IMR-90 (cell line): Measurements from ENCODE around the gene SIRPG. TPM values are rescaled to one million over a fixed set of nuclear protein-coding genes. Genes with fewer than 3 reads are reported as not detected.

ENCODE experiments used
- ATAC-seq: fragments of 200-7000 bp; cut with Tn5 transposase; 2 replicates; pipeline ENCODE4 v1.9.1; 2020; ENCODE audit warnings: low read depth, mild to moderate bottlenecking, moderate library complexity
- BruUV-seq: library from RNA; stranded (reverse); fragments of 400-500 nt; replicated peaks from 2 replicates; lab custom pipeline; 2021; lab: Mats Ljungman, UMichigan
- CTCF ChIA-PET: fragments of 300-600 bp; formaldehyde crosslinking; extraction: SDS; loops from one replicate; lab custom pipeline; 2021; ENCODE audit warnings: antibody characterized with exemption; lab: Yijun Ruan, JAX
- POLR2A ChIA-PET: fragments of 300-600 bp; sonication (Branson Sonifier 250); formaldehyde crosslinking; loops from one replicate; lab custom pipeline; 2022; ENCODE audit warnings: antibody characterized with exemption; ENCODE audit not compliant: unreplicated experiment; lab: Charles Lee
- DNase-seq: peaks from one replicate; pipeline ENCODE4 v3.0.0; 2013
- H2AFZ ChIP-seq: replicated peaks from 2 replicates; pipeline ENCODE3; 2013; ENCODE audit warnings: low read length, mild to moderate bottlenecking; ENCODE audit not compliant: poor library complexity
- H2AK5ac ChIP-seq: 2 replicates; pipeline ENCODE4 v1.6.1; 2013; ENCODE audit warnings: low read depth, low read length, inconsistent platforms
- H2AK9ac ChIP-seq: replicated peaks from 2 replicates; pipeline ENCODE3; 2013; ENCODE audit warnings: mild to moderate bottlenecking, low read depth, low read length, moderate library complexity; ENCODE audit not compliant: poor library complexity
- H2BK120ac ChIP-seq: 2 replicates; pipeline ENCODE4 v1.6.1; 2013; ENCODE audit warnings: low read depth, low read length, inconsistent platforms
- H2BK15ac ChIP-seq: 3 replicates; pipeline ENCODE4 v1.6.1; 2013; ENCODE audit warnings: low read depth, low read length, inconsistent platforms
- H2BK20ac ChIP-seq: 2 replicates; pipeline ENCODE4 v1.6.1; 2013; ENCODE audit warnings: low read depth, mild to moderate bottlenecking, inconsistent platforms, low read length, moderate library complexity
- H2BK5ac ChIP-seq: 2 replicates; pipeline ENCODE4 v1.6.1; 2013; ENCODE audit warnings: mild to moderate bottlenecking, low read depth, low read length, inconsistent platforms; ENCODE audit not compliant: poor library complexity, severe bottlenecking
- H3K14ac ChIP-seq: replicated peaks from 2 replicates; pipeline ENCODE4 v1.6.1; 2013; ENCODE audit warnings: low read depth, low read length, inconsistent platforms
- H3K18ac ChIP-seq: 2 replicates; pipeline ENCODE4 v1.6.1; 2013; ENCODE audit warnings: low read depth, low read length, control low read depth
- H3K23ac ChIP-seq: 2 replicates; pipeline ENCODE4 v1.6.1; 2013; ENCODE audit warnings: low read depth, low read length, inconsistent platforms
- H3K27ac ChIP-seq: 2 replicates; pipeline ENCODE4 v1.5.1; 2013; ENCODE audit warnings: mild to moderate bottlenecking, control low read depth, low read length; ENCODE audit not compliant: insufficient read depth
- H3K27me3 ChIP-seq: 2 replicates; pipeline ENCODE4 v1.6.1; 2013; ENCODE audit warnings: low read length; ENCODE audit not compliant: control insufficient read depth, insufficient read depth
- H3K36me3 ChIP-seq: 2 replicates; pipeline ENCODE4 v1.6.1; 2013; ENCODE audit warnings: low read length, mixed read lengths; ENCODE audit not compliant: control insufficient read depth, insufficient read depth
- H3K4ac ChIP-seq: 2 replicates; pipeline ENCODE4 v1.6.1; 2013; ENCODE audit warnings: low read depth, low read length, inconsistent platforms
- H3K4me1 ChIP-seq: 2 replicates; pipeline ENCODE4 v1.6.1; 2013; ENCODE audit warnings: low read length, mixed read lengths; ENCODE audit not compliant: control insufficient read depth, insufficient read depth
- H3K4me2 ChIP-seq: 2 replicates; pipeline ENCODE4 v1.6.1; 2013; ENCODE audit warnings: low read depth, mild to moderate bottlenecking, control low read depth, low read length, moderate library complexity
- H3K4me3 ChIP-seq: 2 replicates; pipeline ENCODE4 v1.5.1; 2013; ENCODE audit warnings: low read depth, mild to moderate bottlenecking, control low read depth, low read length, moderate library complexity; ENCODE audit not compliant: insufficient read depth
- H3K56ac ChIP-seq: 2 replicates; pipeline ENCODE4 v1.6.1; 2013; ENCODE audit warnings: low read length, inconsistent platforms; ENCODE audit not compliant: insufficient read depth; ENCODE audit errors: extremely low read depth
- H3K79me1 ChIP-seq, 2 experiments: 2 replicates each; pipeline ENCODE4 v1.6.1; 2013; ENCODE audit warnings: low read length in 2 of 2, inconsistent platforms in 1 of 2, low read depth in 1 of 2
- H3K9ac ChIP-seq: 2 replicates; pipeline ENCODE4 v1.6.1; 2013; ENCODE audit warnings: low read depth, low read length, control low read depth
- H3K9me1 ChIP-seq: 2 replicates; pipeline ENCODE4 v1.6.1; 2013; ENCODE audit warnings: low read length, inconsistent platforms; ENCODE audit not compliant: insufficient read depth
- H3K9me3 ChIP-seq: 2 replicates; pipeline ENCODE4 v1.6.1; 2013; ENCODE audit warnings: low read length; ENCODE audit not compliant: control insufficient read depth, insufficient read depth
- H4K20me1 ChIP-seq: 2 replicates; pipeline ENCODE4 v1.6.1; 2013; ENCODE audit warnings: low read length, inconsistent platforms; ENCODE audit not compliant: insufficient read depth
- H4K5ac ChIP-seq: 2 replicates; pipeline ENCODE4 v1.6.1; 2013; ENCODE audit warnings: mild to moderate bottlenecking, low read depth, low read length, control low read depth
- H4K8ac ChIP-seq, 2 experiments: 2 replicates each; pipeline ENCODE4 v1.6.1; 2013; ENCODE audit warnings: low read depth in 2 of 2, low read length in 2 of 2, control low read depth in 1 of 2, inconsistent platforms in 1 of 2
- H4K91ac ChIP-seq: 2 replicates; pipeline ENCODE4 v1.6.1; 2013; ENCODE audit warnings: low read depth, low read length, inconsistent platforms; ENCODE audit not compliant: insufficient read depth
- MAFK ChIP-seq: IDR thresholded peaks from 2 replicates; pipeline ENCODE4 v1.6.1; 2012; ENCODE audit warnings: low read depth, low read length, improper control_type of control experiment
- RAD21 ChIP-seq: IDR thresholded peaks from 2 replicates; pipeline ENCODE4 v1.6.1; 2012; ENCODE audit warnings: low read length, improper control_type of control experiment
- SMC3 ChIP-seq: fragments of 150-350 bp; IDR thresholded peaks from 2 replicates; pipeline ENCODE4 v1.6.1; 2016; ENCODE audit warnings: low read depth, mild to moderate bottlenecking, antibody characterized with exemption, low read length, moderate library complexity
- USF2 ChIP-seq: fragments of 150-350 bp; IDR thresholded peaks from 2 replicates; pipeline ENCODE4 v1.6.1; 2017; ENCODE audit warnings: mild to moderate bottlenecking, antibody characterized with exemption, low read length, low read depth
- WGBS, 2 experiments: methylation state at CpG; one replicate each; pipeline versions ENCODE4 v1.1.5 to v1.1.7; 2013; ENCODE audit warnings: missing lambda C conversion rate in 2 of 2; ENCODE audit not compliant: insufficient read length in 1 of 2; ENCODE audit errors: extremely low coverage in 2 of 2; 5-methylcytosine and 5-hydroxymethylcytosine counted together
- dilution Hi-C: fragments of 300-500 bp; cut with HindIII; formaldehyde crosslinking; loops from one replicate; pipeline ENCODE4 v1.14.3; 2018; ENCODE audit warnings: low sequenced_read_pairs; ENCODE audit not compliant: unreplicated experiment
- in situ Hi-C: fragments of 300-500 bp; cut with MboI; formaldehyde crosslinking; loops from 3 replicates; pipeline ENCODE4 v1.14.3; 2019; ENCODE audit warnings: low sequenced_read_pairs, inconsistent platforms, mixed read lengths
- intact Hi-C: fragments of 100-400 bp; cut with micrococcal nuclease; formaldehyde crosslinking; loops from 2 replicates; pipeline ENCODE4 v1.10.0; 2022
- polyA plus RNA-seq, 3 experiments: library from polyadenylated mRNA; depleted of rRNA; stranded (reverse); fragments of >200 nt; gene quantifications; 2 replicates each; pipeline ENCODE4 v1.2.3, GENCODE V29; 2012; ENCODE audit warnings: low replicate concordance in 1 of 3
- total RNA-seq: library from RNA; depleted of rRNA; stranded (reverse); fragments of >200 nt; gene quantifications from 2 replicates; pipeline ENCODE4 v1.2.3, GENCODE V29; 2012

The SIRPG gene
- total and polyA plus RNA-seq, 2 of the 4 experiments (the other 2 are of a cell fraction): not detected

DNA sequence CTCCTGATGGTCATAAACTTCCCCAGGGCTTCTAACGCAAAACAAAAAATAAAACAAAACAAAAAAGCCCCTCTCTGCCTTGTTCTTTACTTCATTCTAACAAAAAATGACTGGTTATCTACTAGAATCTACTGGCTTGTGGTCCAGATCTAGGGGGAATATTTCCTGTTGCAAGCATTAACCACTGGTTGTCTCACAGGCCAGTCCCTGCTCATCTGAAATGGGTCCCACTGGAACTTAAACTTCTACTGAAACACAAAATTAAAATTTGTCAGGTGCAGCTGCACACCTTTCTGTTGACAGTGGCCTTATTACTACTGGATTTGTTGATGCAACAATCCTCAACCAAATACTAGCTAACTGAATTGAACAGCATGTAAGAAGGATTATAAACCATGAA lies 5.5 kb downstream of the SIRPG start:
- Histone ChIP-seq H3K79me1 (no peaks in the 10 kb centered on the region), H4K5ac (no peak overlapping the region), H3K27me3 (no peaks in the 10 kb centered on the region), H2AK9ac (no peak overlapping the region), H3K27ac (no peak overlapping the region), H3K9ac (no peak overlapping the region), H2AK5ac (no peak overlapping the region), H3K4me3 (no peak overlapping the region), H2BK20ac (no peak overlapping the region), H3K14ac (no peak overlapping the region), H3K18ac (no peak overlapping the region), H3K9me1 (no peaks in the 10 kb centered on the region), H4K91ac (no peak overlapping the region), H2AFZ (no peak overlapping the region), H3K4me1 (no peaks in the 10 kb centered on the region), H3K23ac (no peak overlapping the region), H4K20me1 (no peaks in the 10 kb centered on the region), H3K4me2 (no peak overlapping the region), H3K36me3 (no peaks in the 10 kb centered on the region), H2BK120ac (no peak overlapping the region), H3K9me3 (no peaks in the 10 kb centered on the region), H3K56ac (no peak overlapping the region), H2BK15ac (no peak overlapping the region), H2BK5ac (no peak overlapping the region), H3K4ac (no peak overlapping the region), H4K8ac (no peak overlapping the region)
- no CpG with 5 or more reads among the region's 1 CpG for WGBS, 2 experiments
- ATAC-seq (no peak), DNase-seq (no peak)
- intact Hi-C loops (no loop called here), dilution Hi-C loops (no loop called here), in situ Hi-C loops (no loop called here)
- ChIA-PET POLR2A (no interaction called here), CTCF (no interaction called here)
- BruUV-seq: no TSS peak
- no peak for TF ChIP-seq USF2
- TF ChIP-seq SMC3: no peak
- no peak for TF ChIP-seq RAD21
- TF ChIP-seq MAFK: no peak
